CD14-positive monocyte (primary cell): Measurements from ENCODE around the gene KDM4C. TPM values are rescaled to one million over a fixed set of nuclear protein-coding genes. Genes with fewer than 3 reads are reported as not detected.

Experiments
- DNase-seq, 3 donors: peaks; one replicate each; pipeline ENCODE4 v3.0.0-alpha.2; 2011 to 2022
- H2AFZ ChIP-seq: 2 replicates; pipeline ENCODE4 v1.6.0; 2012; ENCODE audit warnings: mild to moderate bottlenecking, low read depth, low read length, inconsistent platforms; ENCODE audit not compliant: insufficient read depth, poor library complexity, severe bottlenecking
- H3K27ac ChIP-seq, 2 donors: 1 replicate in 1 of 2; 2 replicates in 1 of 2; pipeline ENCODE4 v1.5.1; 2012 to 2013; ENCODE audit warnings: low read length in 2 of 2, control low read depth in 1 of 2, inconsistent platforms in 1 of 2, low read depth in 1 of 2, mild to moderate bottlenecking in 1 of 2
- H3K27me3 ChIP-seq, 2 donors: one replicate each; pipeline versions ENCODE4 v1.6.0 to v1.6.1; 2011 to 2013; ENCODE audit warnings: low read length in 2 of 2; ENCODE audit not compliant: control insufficient read depth in 2 of 2, insufficient read depth in 2 of 2
- H3K36me3 ChIP-seq, 2 donors: replicated peaks in 1 of 2; 1 replicate in 1 of 2; 2 replicates in 1 of 2; pipeline versions ENCODE4 v1.5.1 to v1.6.1; 2012 to 2013; ENCODE audit warnings: low read length in 2 of 2, control low read depth in 1 of 2, inconsistent platforms in 1 of 2, mild to moderate bottlenecking in 1 of 2; ENCODE audit not compliant: insufficient read depth in 2 of 2, control insufficient read depth in 1 of 2
- H3K4me1 ChIP-seq, 2 donors: 1 replicate in 1 of 2; 2 replicates in 1 of 2; pipeline versions ENCODE4 v1.5.1 to v1.6.1; 2012 to 2013; ENCODE audit warnings: low read length in 2 of 2, control low read depth in 1 of 2, inconsistent platforms in 1 of 2, mild to moderate bottlenecking in 1 of 2, moderate library complexity in 1 of 2; ENCODE audit not compliant: insufficient read depth in 2 of 2, control insufficient read depth in 1 of 2
- H3K4me2 ChIP-seq: replicated peaks from 2 replicates; pipeline ENCODE3; 2012; ENCODE audit warnings: low read length, moderate library complexity, mild to moderate bottlenecking; ENCODE audit not compliant: poor library complexity, severe bottlenecking; ENCODE audit errors: extremely low read depth
- H3K4me3 ChIP-seq, 3 experiments: fragments of 200-600 bp in 1 of 3; sonication (generic) in 1 of 3; replicated peaks in 1 of 3; 1 replicate in 2 of 3; 2 replicates in 1 of 3; pipeline ENCODE4 v1.5.1; 2011 to 2013; ENCODE audit warnings: low read length in 3 of 3, mild to moderate bottlenecking in 3 of 3, control low read depth in 2 of 3, low read depth in 2 of 3, inconsistent platforms in 1 of 3, moderate library complexity in 1 of 3
- H3K79me2 ChIP-seq: 2 replicates; pipeline ENCODE4 v1.6.0; 2012; ENCODE audit warnings: mild to moderate bottlenecking, control low read depth, inconsistent platforms, low read length, moderate library complexity; ENCODE audit not compliant: insufficient read depth
- H3K9ac ChIP-seq: 2 replicates; pipeline ENCODE4 v1.6.0; 2017; ENCODE audit warnings: low read length, mild to moderate bottlenecking; ENCODE audit not compliant: insufficient read depth, poor library complexity, severe bottlenecking
- H3K9me3 ChIP-seq, 2 donors: replicated peaks in 1 of 2; 1 replicate in 1 of 2; 2 replicates in 1 of 2; pipeline versions ENCODE4 v1.5.1 to v1.6.1; 2012 to 2013; ENCODE audit warnings: low read length in 2 of 2, control low read depth in 1 of 2; ENCODE audit not compliant: control insufficient read depth in 1 of 2, insufficient read depth in 1 of 2
- H4K20me1 ChIP-seq: 2 replicates; pipeline ENCODE4 v1.6.0; 2012; ENCODE audit warnings: mild to moderate bottlenecking, low read length, control low read depth, moderate library complexity; ENCODE audit not compliant: insufficient read depth
- H3K27ac Mint-ChIP-seq, 7 donors: one replicate each; pipeline ENCODE4 v1.8.0; 2020; ENCODE audit warnings: mild to moderate bottlenecking in 7 of 7, mixed read lengths in 7 of 7, moderate library complexity in 6 of 7, inconsistent platforms in 2 of 7
- H3K27me3 Mint-ChIP-seq, 3 donors: one replicate each; pipeline ENCODE4 v1.8.0; 2021 to 2022; ENCODE audit warnings: low read depth in 3 of 3, mild to moderate bottlenecking in 3 of 3, mixed read lengths in 3 of 3, moderate library complexity in 3 of 3, inconsistent platforms in 1 of 3
- H3K36me3 Mint-ChIP-seq, 2 donors: one replicate each; pipeline ENCODE4 v1.8.0; 2020; ENCODE audit warnings: mixed read lengths in 2 of 2, inconsistent platforms in 1 of 2, mild to moderate bottlenecking in 1 of 2
- H3K4me1 Mint-ChIP-seq: one replicate; pipeline ENCODE4 v1.8.0; 2020; ENCODE audit warnings: mild to moderate bottlenecking, mixed read lengths
- H3K4me3 Mint-ChIP-seq, 2 donors: one replicate each; pipeline ENCODE4 v1.8.0; 2020; ENCODE audit warnings: mild to moderate bottlenecking in 2 of 2, mixed read lengths in 2 of 2, moderate library complexity in 1 of 2
- H3K9me3 Mint-ChIP-seq, 7 donors: one replicate each; pipeline ENCODE4 v1.8.0; 2020 to 2022; ENCODE audit warnings: mixed read lengths in 7 of 7, mild to moderate bottlenecking in 6 of 7, moderate library complexity in 6 of 7, inconsistent platforms in 2 of 7
- CTCF ChIP-seq: fragments of 200-600 bp; IDR thresholded peaks from one replicate; pipeline ENCODE4 v1.8.0; 2022; ENCODE audit warnings: antibody characterized with exemption, mild to moderate bottlenecking
- WGBS: methylation state at CpG from one replicate; pipeline ENCODE4 v1.1.5; 2013; ENCODE audit warnings: missing lambda C conversion rate; ENCODE audit not compliant: insufficient coverage; 5-methylcytosine and 5-hydroxymethylcytosine counted together
- intact Hi-C, 2 donors: fragments of 100-400 bp; cut with micrococcal nuclease; formaldehyde crosslinking; loops; one replicate each; pipeline versions ENCODE4 v1.15.0 to v1.15.1; 2023
- polyA plus RNA-seq, 3 donors: library from polyadenylated mRNA; depleted of rRNA in 1 of 3; unstranded in 2 of 3; stranded (reverse) in 1 of 3; fragments of 300-500 nt in 2 of 3; fragments of >200 nt in 1 of 3; fragmentation: Illumina TruSeq in 2 of 3; gene quantifications; 1 replicate in 2 of 3; 2 replicates in 1 of 3; pipeline ENCODE4 v1.2.3, GENCODE V29; 2012 to 2021

KDM4C gene
- polyA plus RNA-seq, 3 donors = 15.2 to 36.2 (median 17.1) TPM

- no peaks in the 10 kb centered on the region for H3K79me2 ChIP-seq
- H3K9me3 Mint-ChIP-seq = peaks cover 0 to 5% (median 3%) of the 10 kb centered on the region in 7 donors
- peaks cover 0 to 6% of the 10 kb centered on the region in 2 donors for H3K9me3 ChIP-seq
- peaks cover 12 to 43% of the 10 kb centered on the region in 2 donors for H3K36me3 ChIP-seq
- no peak overlapping the region for H3K4me3 ChIP-seq
- no peaks in the 10 kb centered on the region for H3K27me3 ChIP-seq
- no peak overlapping the region for H3K27ac Mint-ChIP-seq
- H3K4me3 Mint-ChIP-seq = no peak overlapping the region
- peaks cover 46 to 50% of the 10 kb centered on the region in 2 donors for H3K36me3 Mint-ChIP-seq
- no peak for TF ChIP-seq CTCF
- H3K9ac ChIP-seq = no peak overlapping the region
- H3K27me3 Mint-ChIP-seq = no peaks in the 10 kb centered on the region
- no CpG with 5 or more reads among the region's 2 CpGs for WGBS
- H3K4me1 Mint-ChIP-seq = peaks cover 2% of the 10 kb centered on the region
- no peak overlapping the region for H3K27ac ChIP-seq
- no peaks in the 10 kb centered on the region for H4K20me1 ChIP-seq
- no peak for DNase-seq
- no peak overlapping the region for H2AFZ ChIP-seq
- intact Hi-C loops = no loop called here
- H3K4me1 ChIP-seq = peaks cover 0 to under 1% of the 10 kb centered on the region in 2 donors
- H3K4me2 ChIP-seq = no peak overlapping the region
Measured at GRCh38 chr9:7143645-7144200, 385.9 kb downstream of the KDM4C start.

- no peaks in the 10 kb centered on the region for H4K20me1 ChIP-seq
- no peak overlapping the region for H2AFZ ChIP-seq
- no peaks in the 10 kb centered on the region for H3K27me3 Mint-ChIP-seq
- no peak overlapping the region for H3K27ac Mint-ChIP-seq
- no peak overlapping the region for H3K4me3 ChIP-seq
- 97% methylated on average over 6 of the region's 10 CpGs for WGBS
- peaks cover 0 to 6% of the 10 kb centered on the region in 2 donors for H3K9me3 ChIP-seq
- no peak overlapping the region for H3K27ac ChIP-seq
- no peaks in the 10 kb centered on the region for H3K27me3 ChIP-seq
- no peak overlapping the region for H3K9ac ChIP-seq
- H3K4me3 Mint-ChIP-seq = no peak overlapping the region
- H3K4me1 ChIP-seq = peaks cover 6 to 7% of the 10 kb centered on the region in 2 donors
- H3K4me2 ChIP-seq = no peak overlapping the region
- peaks cover 7% of the 10 kb centered on the region for H3K4me1 Mint-ChIP-seq
- DNase-seq = no peak
- H3K9me3 Mint-ChIP-seq = peaks cover 0 to 5% (median 3%) of the 10 kb centered on the region in 7 donors
- H3K36me3 Mint-ChIP-seq = peaks cover 48 to 49% of the 10 kb centered on the region in 2 donors
- H3K79me2 ChIP-seq = no peaks in the 10 kb centered on the region
- intact Hi-C loops = no loop called here
- peaks cover 12 to 41% of the 10 kb centered on the region in 2 donors for H3K36me3 ChIP-seq
- no peak for TF ChIP-seq CTCF
Measured at GRCh38 chr9:7144265-7145046, 386.7 kb downstream of the KDM4C start.
